Neural progenitor cell (in vitro differentiated cells): ENCODE measurements around the gene TSEN54. TPM values are rescaled to one million over a fixed set of nuclear protein-coding genes. Genes with fewer than 3 reads are reported as not detected.

Source experiments
- DNase-seq: peaks from one replicate; pipeline ENCODE4 v3.0.0-alpha.2; 2016; ENCODE audit warnings: low spot score
- H2AFZ ChIP-seq: fragments of 200-600 bp; sonication (generic); replicated peaks from 2 replicates; pipeline ENCODE4 v1.6.1; 2016; ENCODE audit warnings: antibody characterized with exemption
- H3F3A ChIP-seq: fragments of 200-600 bp; sonication (generic); 2 replicates; pipeline ENCODE4 v1.6.1; 2016; ENCODE audit warnings: antibody characterized with exemption, low read depth
- H3K27ac ChIP-seq: fragments of 200-600 bp; sonication (generic); 2 replicates; pipeline ENCODE4 v1.5.1; 2016; ENCODE audit warnings: mild to moderate bottlenecking
- H3K27me3 ChIP-seq: fragments of 200-600 bp; sonication (generic); 2 replicates; pipeline ENCODE4 v1.6.1; 2016; ENCODE audit warnings: mild to moderate bottlenecking, moderate library complexity
- H3K36me3 ChIP-seq: fragments of 200-600 bp; sonication (generic); 2 replicates; pipeline ENCODE4 v1.5.1; 2016
- H3K4me1 ChIP-seq: fragments of 200-600 bp; sonication (generic); 2 replicates; pipeline ENCODE4 v1.6.1; 2016; ENCODE audit warnings: mixed run types
- H3K4me2 ChIP-seq: fragments of 200-600 bp; sonication (generic); 2 replicates; pipeline ENCODE4 v1.6.1; 2016
- H3K4me3 ChIP-seq: fragments of 200-600 bp; sonication (generic); 2 replicates; pipeline ENCODE4 v1.5.1; 2016
- H3K79me2 ChIP-seq: fragments of 200-600 bp; sonication (generic); 2 replicates; pipeline ENCODE4 v1.6.1; 2016; ENCODE audit warnings: low read depth
- H3K9ac ChIP-seq: fragments of 200-600 bp; sonication (generic); 2 replicates; pipeline ENCODE4 v1.6.1; 2016
- H3K9me3 ChIP-seq: fragments of 200-600 bp; sonication (generic); 2 replicates; pipeline ENCODE4 v1.5.1; 2016; ENCODE audit warnings: low read depth
- H4K20me1 ChIP-seq: fragments of 200-600 bp; sonication (generic); 2 replicates; pipeline ENCODE4 v1.6.1; 2016; ENCODE audit warnings: low read depth
- H3K27ac Mint-ChIP-seq: 3 replicates; pipeline ENCODE4 v1.8.0; 2021; ENCODE audit warnings: mixed read lengths
- H3K27me3 Mint-ChIP-seq: 2 replicates; pipeline ENCODE4 v1.8.0; 2022; ENCODE audit warnings: low read depth, mild to moderate bottlenecking, inconsistent platforms, moderate library complexity, mixed read lengths; ENCODE audit not compliant: insufficient read depth
- H3K36me3 Mint-ChIP-seq: 3 replicates; pipeline ENCODE4 v1.8.0; 2021; ENCODE audit warnings: mixed read lengths
- H3K4me1 Mint-ChIP-seq: 3 replicates; pipeline ENCODE4 v1.8.0; 2021; ENCODE audit warnings: mixed read lengths
- H3K4me3 Mint-ChIP-seq: 3 replicates; pipeline ENCODE4 v1.8.0; 2021; ENCODE audit warnings: mild to moderate bottlenecking, moderate library complexity, mixed read lengths
- H3K9me3 Mint-ChIP-seq: 3 replicates; pipeline ENCODE4 v1.8.0; 2020; ENCODE audit warnings: mixed read lengths
- EZH2 ChIP-seq: fragments of 200-600 bp; sonication (generic); IDR thresholded peaks from 2 replicates; pipeline ENCODE4 v1.6.1; 2017; ENCODE audit warnings: antibody characterized with exemption, mild to moderate bottlenecking, moderate library complexity
- EZH2phosphoT487 ChIP-seq: fragments of 200-600 bp; sonication (generic); IDR thresholded peaks from 2 replicates; pipeline ENCODE4 v1.6.1; 2017; ENCODE audit warnings: antibody characterized with exemption
- total RNA-seq: library from RNA; depleted of rRNA; stranded (reverse); fragments of >200 nt; gene quantifications from 2 replicates; pipeline ENCODE4 v1.2.3, GENCODE V29; 2015; ENCODE audit warnings: low replicate concordance
- TF ChIP-seq, protein P1 (sequence below): fragments of 200-600 bp; sonication (generic); IDR thresholded peaks from 2 replicates; pipeline ENCODE4 v1.5.1; 2017; ENCODE audit warnings: antibody characterized with exemption, mild to moderate bottlenecking

TSEN54 gene
- total RNA-seq, 1 donor from 2014 or later, result 20.5 TPM

DNA sequence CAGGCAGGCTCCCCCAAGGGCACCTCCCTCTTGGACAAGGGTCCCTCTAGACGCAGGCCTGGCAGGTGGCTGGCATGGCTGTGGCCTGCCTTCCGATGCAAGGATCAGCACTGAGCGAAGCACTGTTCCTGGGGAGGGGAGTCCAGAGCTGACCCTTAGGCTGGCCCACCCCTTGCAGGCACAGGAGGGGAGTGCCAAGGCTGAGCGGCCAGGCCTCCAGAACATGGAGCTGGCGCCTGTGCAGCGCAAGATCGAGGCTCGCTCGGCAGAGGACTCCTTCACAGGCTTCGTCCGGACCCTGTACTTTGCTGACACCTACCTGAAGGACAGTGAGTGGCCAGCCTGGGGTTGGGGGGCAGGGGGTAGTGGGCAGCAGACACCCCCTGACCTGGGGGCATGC is 54.4 kb downstream of the TSEN54 start:
- no peak for DNase-seq
- Mint-ChIP-seq H3K36me3 (no peaks in the 10 kb centered on the region), H3K4me3 (no peak overlapping the region), H3K9me3 (no peaks in the 10 kb centered on the region), H3K27me3 (no peaks in the 10 kb centered on the region), H3K4me1 (peaks cover 14% of the 10 kb centered on the region), H3K27ac (no peak overlapping the region)
- Histone ChIP-seq H2AFZ (no peak overlapping the region), H3K27me3 (no peaks in the 10 kb centered on the region), H3K9me3 (no peaks in the 10 kb centered on the region), H3K79me2 (no peaks in the 10 kb centered on the region), H3K4me2 (no peak overlapping the region), H3K4me1 (no peaks in the 10 kb centered on the region), H4K20me1 (no peaks in the 10 kb centered on the region), H3K27ac (no peak overlapping the region), H3K4me3 (no peak overlapping the region), H3K9ac (no peak overlapping the region), H3K36me3 (no peaks in the 10 kb centered on the region), H3F3A (no peaks in the 10 kb centered on the region)
- TF ChIP-seq EZH2, result no peak
- no peak for TF ChIP-seq EZH2phosphoT487
- TF ChIP-seq, protein P1, sequence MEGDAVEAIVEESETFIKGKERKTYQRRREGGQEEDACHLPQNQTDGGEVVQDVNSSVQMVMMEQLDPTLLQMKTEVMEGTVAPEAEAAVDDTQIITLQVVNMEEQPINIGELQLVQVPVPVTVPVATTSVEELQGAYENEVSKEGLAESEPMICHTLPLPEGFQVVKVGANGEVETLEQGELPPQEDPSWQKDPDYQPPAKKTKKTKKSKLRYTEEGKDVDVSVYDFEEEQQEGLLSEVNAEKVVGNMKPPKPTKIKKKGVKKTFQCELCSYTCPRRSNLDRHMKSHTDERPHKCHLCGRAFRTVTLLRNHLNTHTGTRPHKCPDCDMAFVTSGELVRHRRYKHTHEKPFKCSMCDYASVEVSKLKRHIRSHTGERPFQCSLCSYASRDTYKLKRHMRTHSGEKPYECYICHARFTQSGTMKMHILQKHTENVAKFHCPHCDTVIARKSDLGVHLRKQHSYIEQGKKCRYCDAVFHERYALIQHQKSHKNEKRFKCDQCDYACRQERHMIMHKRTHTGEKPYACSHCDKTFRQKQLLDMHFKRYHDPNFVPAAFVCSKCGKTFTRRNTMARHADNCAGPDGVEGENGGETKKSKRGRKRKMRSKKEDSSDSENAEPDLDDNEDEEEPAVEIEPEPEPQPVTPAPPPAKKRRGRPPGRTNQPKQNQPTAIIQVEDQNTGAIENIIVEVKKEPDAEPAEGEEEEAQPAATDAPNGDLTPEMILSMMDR, result no peak

DNA sequence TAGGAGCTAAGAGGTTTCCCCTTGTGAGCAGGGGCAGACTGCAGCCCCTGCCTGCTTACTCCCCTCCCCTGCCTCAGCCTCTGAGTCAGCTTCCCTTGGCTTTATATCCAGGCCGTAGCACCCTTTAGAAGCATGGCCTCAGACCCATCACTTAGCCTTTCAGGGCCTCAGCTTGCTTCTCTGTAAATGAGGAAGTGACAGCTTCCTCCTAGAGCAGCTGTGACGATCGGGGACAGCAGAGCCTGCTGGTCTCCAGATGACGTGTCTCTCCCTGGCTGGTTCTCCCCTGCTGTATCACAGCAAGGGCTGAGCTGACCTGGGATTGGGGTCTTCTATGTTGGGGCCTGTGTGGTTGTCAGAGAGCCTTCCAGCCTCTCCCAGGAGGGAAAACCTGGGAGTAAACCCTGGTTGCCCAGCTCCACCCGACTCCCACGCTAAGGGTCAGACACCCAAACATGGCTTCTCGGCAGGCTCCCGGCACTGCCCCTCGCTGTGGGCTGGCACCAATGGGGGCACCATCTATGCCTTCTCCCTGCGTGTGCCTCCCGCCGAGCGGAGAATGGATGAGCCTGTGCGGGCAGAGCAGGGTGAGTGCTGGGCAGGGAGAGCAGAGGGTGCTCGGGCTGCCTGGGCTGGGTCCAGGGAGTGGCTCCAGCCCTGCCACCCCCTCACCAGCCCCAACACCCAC is 55.0 kb downstream of the TSEN54 start:
- H3K9me3 Mint-ChIP-seq, result no peaks in the 10 kb centered on the region

DNA sequence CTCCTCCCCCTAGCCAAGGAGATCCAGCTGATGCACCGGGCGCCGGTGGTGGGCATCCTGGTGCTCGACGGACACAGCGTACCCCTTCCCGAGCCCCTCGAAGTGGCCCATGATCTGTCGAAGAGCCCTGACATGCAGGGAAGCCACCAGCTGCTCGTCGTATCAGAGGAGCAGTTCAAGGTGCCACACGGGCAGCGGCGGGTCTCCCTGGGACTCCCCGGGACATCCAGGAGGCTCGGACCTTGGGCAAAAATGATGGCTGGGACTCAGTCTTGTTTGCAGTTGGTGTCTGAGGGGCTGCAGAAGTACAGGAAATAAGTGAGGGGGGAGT is 55.5 kb downstream of the TSEN54 start:
- H3K27me3 Mint-ChIP-seq, result peaks cover 2% of the 10 kb centered on the region
- H3K4me1 Mint-ChIP-seq, result peaks cover 3% of the 10 kb centered on the region
- peak overlapping the region; percentile 51 for H3K27ac Mint-ChIP-seq
- no peaks in the 10 kb centered on the region for H3K79me2 ChIP-seq
- no peaks in the 10 kb centered on the region for H3F3A ChIP-seq
- DNase-seq, result no peak
- H3K4me1 ChIP-seq, result no peaks in the 10 kb centered on the region
- H3K27ac ChIP-seq, result no peak overlapping the region
- no peak overlapping the region for H3K9ac ChIP-seq
- TF ChIP-seq, protein P1, result no peak
- TF ChIP-seq EZH2phosphoT487 (no peak), EZH2 (no peak)
- no peak overlapping the region for H3K4me3 Mint-ChIP-seq
- H3K27me3 ChIP-seq, result no peaks in the 10 kb centered on the region
- no peaks in the 10 kb centered on the region for H4K20me1 ChIP-seq
- H3K36me3 Mint-ChIP-seq, result no peaks in the 10 kb centered on the region
- H3K9me3 ChIP-seq, result no peaks in the 10 kb centered on the region
- no peak overlapping the region for H3K4me3 ChIP-seq
- H3K4me2 ChIP-seq, result no peak overlapping the region
- H3K9me3 Mint-ChIP-seq, result no peaks in the 10 kb centered on the region
- H2AFZ ChIP-seq, result no peak overlapping the region
- H3K36me3 ChIP-seq, result no peaks in the 10 kb centered on the region

More for the DNA sequence above, 55.0 kb downstream of the TSEN54 start:
- H3K9me3 ChIP-seq, result no peaks in the 10 kb centered on the region
- H4K20me1 ChIP-seq, result no peaks in the 10 kb centered on the region
- H3K27me3 ChIP-seq, result no peaks in the 10 kb centered on the region
- TF ChIP-seq EZH2phosphoT487, result no peak
- TF ChIP-seq EZH2, result no peak
- TF ChIP-seq, protein P1, result no peak
- H2AFZ ChIP-seq, result no peak overlapping the region
- no peaks in the 10 kb centered on the region for H3K36me3 Mint-ChIP-seq
- no peak overlapping the region for H3K27ac ChIP-seq
- no peak overlapping the region for H3K4me2 ChIP-seq
- peaks cover 8% of the 10 kb centered on the region for H3K4me1 Mint-ChIP-seq
- no peak for DNase-seq
- H3K27me3 Mint-ChIP-seq, result no peaks in the 10 kb centered on the region
- no peak overlapping the region for H3K4me3 Mint-ChIP-seq
- no peaks in the 10 kb centered on the region for H3F3A ChIP-seq
- no peaks in the 10 kb centered on the region for H3K36me3 ChIP-seq
- no peak overlapping the region for H3K9ac ChIP-seq
- H3K27ac Mint-ChIP-seq, result no peak overlapping the region
- no peaks in the 10 kb centered on the region for H3K79me2 ChIP-seq
- no peaks in the 10 kb centered on the region for H3K4me1 ChIP-seq
- H3K4me3 ChIP-seq, result no peak overlapping the region
